ENCODE measurements around the gene C9orf72. TPM values are rescaled to one million over a fixed set of nuclear protein-coding genes. Genes with fewer than 3 reads are reported as not detected.

C9orf72 gene
- total and polyA plus RNA-seq, 9 of the 15 experiments (the other 6 are each of a cell fraction or from before 2014, with no cell fraction given), result 2.3 to 7.3 (median 4.1) TPM

- Histone ChIP-seq H3K4me2 (ENCODE audit: insufficient read depth, low read length) (no peak overlapping the region), H3K4me3 (no peak overlapping the region), H3K27ac (ENCODE audit: extremely low read depth, low read depth, low read length) (no peak overlapping the region), H3K9me3 (replicated peaks; ENCODE audit: control insufficient read depth, insufficient read depth, low read depth, low read length) (no peaks in the 10 kb centered on the region), H4K20me1 (replicated peaks; ENCODE audit: control insufficient read depth, insufficient read depth, low read length) (no peaks in the 10 kb centered on the region), H3K4me1 (replicated peaks in 1 of 2; ENCODE audit: control insufficient read depth in 2 of 2, insufficient read depth in 2 of 2, low read length in 2 of 2) (no peaks in the 10 kb centered on the region), H3K9ac (ENCODE audit: insufficient read depth in 1 of 2, low read depth in 2 of 2, low read length in 2 of 2) (no peak overlapping the region), H2AFZ (ENCODE audit: low read depth, low read length) (no peak overlapping the region), H3K9me1 (ENCODE audit: control insufficient read depth, insufficient read depth, low read length) (no peaks in the 10 kb centered on the region), H3K36me3 (ENCODE audit: control insufficient read depth, insufficient read depth, low read length) (no peaks in the 10 kb centered on the region), H3K79me2 (ENCODE audit: control insufficient read depth, insufficient read depth, low read length) (no peaks in the 10 kb centered on the region), H3K27me3 (ENCODE audit: control insufficient read depth in 2 of 2, insufficient read depth in 2 of 2, low read length in 2 of 2) (no peaks in the 10 kb centered on the region)
- DNase-seq (ENCODE audit: extremely low read depth in 1 of 4, low spot score in 3 of 4) (no peak), FAIRE-seq (no peak), ATAC-seq (no peak)
- POLR2A ChIA-PET, result no interaction called here
- in situ Hi-C loops (cut with MboI) (no loop called here), intact Hi-C loops (cut with micrococcal nuclease) (no loop called here)
- TF ChIP-seq CREB1 (IDR thresholded peaks at IDR 0.05) (no peak), CREB1 (CRISPR knock-in tag; IDR thresholded peaks at IDR 0.05) (no peak), RFX1 (IDR thresholded peaks at IDR 0.05) (no peak), MAFK (IDR thresholded peaks at IDR 0.05; ENCODE audit: low read length) (no peak), XRCC3 (IDR thresholded peaks at IDR 0.05) (no peak), SP1 (CRISPR knock-in tag; IDR thresholded peaks at IDR 0.05) (no peak), CBFA2T3 (IDR thresholded peaks at IDR 0.05) (no peak), SMAD1 (IDR thresholded peaks at IDR 0.05; ENCODE audit: low read depth, low read length, partially characterized antibody) (no peak), ELF2 (CRISPR knock-in tag; IDR thresholded peaks at IDR 0.05) (no peak), KLF6 (CRISPR knock-in tag; IDR thresholded peaks at IDR 0.05; ENCODE audit: borderline replicate concordance) (no peak), ZNF696 (CRISPR knock-in tag; conservative IDR thresholded peaks at IDR 0.05) (no peak)
- TF ChIP-seq, protein P1, sequence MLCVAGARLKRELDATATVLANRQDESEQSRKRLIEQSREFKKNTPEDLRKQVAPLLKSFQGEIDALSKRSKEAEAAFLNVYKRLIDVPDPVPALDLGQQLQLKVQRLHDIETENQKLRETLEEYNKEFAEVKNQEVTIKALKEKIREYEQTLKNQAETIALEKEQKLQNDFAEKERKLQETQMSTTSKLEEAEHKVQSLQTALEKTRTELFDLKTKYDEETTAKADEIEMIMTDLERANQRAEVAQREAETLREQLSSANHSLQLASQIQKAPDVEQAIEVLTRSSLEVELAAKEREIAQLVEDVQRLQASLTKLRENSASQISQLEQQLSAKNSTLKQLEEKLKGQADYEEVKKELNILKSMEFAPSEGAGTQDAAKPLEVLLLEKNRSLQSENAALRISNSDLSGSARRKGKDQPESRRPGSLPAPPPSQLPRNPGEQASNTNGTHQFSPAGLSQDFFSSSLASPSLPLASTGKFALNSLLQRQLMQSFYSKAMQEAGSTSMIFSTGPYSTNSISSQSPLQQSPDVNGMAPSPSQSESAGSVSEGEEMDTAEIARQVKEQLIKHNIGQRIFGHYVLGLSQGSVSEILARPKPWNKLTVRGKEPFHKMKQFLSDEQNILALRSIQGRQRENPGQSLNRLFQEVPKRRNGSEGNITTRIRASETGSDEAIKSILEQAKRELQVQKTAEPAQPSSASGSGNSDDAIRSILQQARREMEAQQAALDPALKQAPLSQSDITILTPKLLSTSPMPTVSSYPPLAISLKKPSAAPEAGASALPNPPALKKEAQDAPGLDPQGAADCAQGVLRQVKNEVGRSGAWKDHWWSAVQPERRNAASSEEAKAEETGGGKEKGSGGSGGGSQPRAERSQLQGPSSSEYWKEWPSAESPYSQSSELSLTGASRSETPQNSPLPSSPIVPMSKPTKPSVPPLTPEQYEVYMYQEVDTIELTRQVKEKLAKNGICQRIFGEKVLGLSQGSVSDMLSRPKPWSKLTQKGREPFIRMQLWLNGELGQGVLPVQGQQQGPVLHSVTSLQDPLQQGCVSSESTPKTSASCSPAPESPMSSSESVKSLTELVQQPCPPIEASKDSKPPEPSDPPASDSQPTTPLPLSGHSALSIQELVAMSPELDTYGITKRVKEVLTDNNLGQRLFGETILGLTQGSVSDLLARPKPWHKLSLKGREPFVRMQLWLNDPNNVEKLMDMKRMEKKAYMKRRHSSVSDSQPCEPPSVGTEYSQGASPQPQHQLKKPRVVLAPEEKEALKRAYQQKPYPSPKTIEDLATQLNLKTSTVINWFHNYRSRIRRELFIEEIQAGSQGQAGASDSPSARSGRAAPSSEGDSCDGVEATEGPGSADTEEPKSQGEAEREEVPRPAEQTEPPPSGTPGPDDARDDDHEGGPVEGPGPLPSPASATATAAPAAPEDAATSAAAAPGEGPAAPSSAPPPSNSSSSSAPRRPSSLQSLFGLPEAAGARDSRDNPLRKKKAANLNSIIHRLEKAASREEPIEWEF (CRISPR knock-in tag; IDR thresholded peaks at IDR 0.05), result no peak
- BruUV-seq (replicated peaks), result no TSS peak
- CTCF ChIA-PET (ENCODE audit: low intra/inter-chr PET ratio), result no interaction called here
- WGBS (ENCODE audit: insufficient coverage, low coverage, missing lambda C conversion rate), result 3% methylated on average over 5 of the region's 6 CpGs
Observed at GRCh38 chr9:27619743-27620142, 46.5 kb upstream of the C9orf72 start.

All from K562 (cell line).